GM19025 (cell line): ENCODE data around the gene ARHGAP4.
A peak's percentile ranks its signal among the peaks of the same experiment; 100 is the strongest.

Experiments used
- ATAC-seq: cut with Tn5 transposase; IDR thresholded peaks from one replicate; pipeline ENCODE4 v1.9.1; 2021; ENCODE audit warnings: mild to moderate bottlenecking, low read depth, moderate library complexity; ENCODE audit not compliant: unreplicated experiment

ARHGAP4 gene

DNA sequence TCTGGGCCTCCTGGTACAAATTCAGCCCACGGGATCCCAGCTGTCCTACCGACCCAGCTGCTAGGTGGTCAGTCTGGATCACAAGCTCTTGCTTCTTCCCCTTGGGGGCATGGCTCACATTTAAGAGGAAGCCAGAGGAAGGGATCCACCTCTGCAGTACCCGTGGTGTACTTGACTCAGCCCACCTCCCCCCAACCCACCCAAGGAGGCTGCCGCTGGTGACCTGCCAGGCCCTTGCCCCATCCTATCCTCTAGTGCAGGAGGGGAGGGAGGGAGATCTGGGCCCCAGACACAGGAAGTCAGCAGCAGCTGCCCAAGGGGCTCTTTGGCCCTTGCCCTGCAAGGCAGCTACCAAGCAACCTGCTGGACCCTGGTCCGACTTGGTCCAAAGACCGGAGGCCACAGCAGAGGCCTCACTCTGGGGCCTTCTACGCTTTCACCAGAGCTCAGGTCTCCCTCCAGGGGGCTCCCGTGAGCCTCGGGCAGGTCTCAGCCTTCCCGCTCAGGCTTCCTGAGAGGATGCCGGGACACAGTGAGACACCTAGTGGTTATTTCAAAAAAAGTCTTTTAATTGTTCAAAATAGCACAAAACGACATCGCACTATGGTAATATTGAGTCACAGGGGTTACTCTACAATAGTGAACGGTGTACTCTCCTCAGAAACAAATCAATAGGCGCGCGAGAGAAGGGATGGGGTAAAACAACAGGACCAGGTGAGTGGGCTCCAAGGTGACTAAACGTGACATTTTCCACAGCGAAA, 21.1 kb upstream of the ARHGAP4 start:
- ATAC-seq, result no peak

DNA sequence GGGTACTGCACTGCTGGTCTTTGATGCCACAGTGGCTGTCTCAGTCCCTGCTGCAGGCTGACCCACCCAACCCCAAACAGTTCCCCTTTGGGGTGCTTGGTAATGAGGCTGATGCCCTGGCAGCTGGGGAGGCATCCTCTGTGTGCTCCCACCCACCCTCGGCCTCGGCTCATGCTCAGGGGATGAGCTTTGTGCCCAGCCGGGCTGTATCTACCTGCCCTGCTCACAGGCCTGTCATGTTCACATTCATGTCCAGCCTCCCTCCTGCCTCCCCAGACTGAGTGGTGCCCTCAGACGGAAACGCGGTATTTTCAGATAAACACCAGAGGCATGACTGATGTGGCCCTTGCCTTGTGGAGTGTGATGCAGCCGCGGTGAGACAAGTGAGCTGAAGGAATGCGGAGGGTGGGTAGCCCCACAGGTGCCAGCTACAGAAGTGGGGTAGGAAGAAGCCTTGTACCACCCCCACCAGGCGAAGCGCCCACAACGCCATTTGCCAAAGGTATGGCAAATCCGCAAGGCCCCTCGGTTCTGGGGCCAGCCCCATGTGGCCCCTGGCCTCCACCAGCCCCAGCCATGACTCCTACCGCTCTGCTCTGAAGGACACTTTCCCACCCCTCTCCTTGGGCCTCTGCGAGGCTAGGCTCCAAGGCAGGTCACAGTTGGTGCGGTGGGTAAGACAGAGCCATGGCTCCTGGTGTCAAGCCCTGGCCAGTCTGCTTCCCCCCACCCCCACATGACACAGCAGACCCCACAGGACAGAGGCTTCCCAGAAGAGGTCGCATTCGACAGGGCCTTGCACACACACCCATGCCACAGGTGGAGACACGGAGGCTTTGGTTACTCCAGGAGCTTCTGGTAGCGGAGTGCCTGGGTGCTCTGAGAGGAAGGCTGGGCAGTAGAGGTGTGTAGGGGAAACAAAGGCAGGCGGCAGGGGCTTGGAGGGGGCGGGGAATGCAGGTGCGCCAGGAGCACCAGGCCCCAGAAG, 20.2 kb upstream of the ARHGAP4 start:
- no peak for ATAC-seq

DNA sequence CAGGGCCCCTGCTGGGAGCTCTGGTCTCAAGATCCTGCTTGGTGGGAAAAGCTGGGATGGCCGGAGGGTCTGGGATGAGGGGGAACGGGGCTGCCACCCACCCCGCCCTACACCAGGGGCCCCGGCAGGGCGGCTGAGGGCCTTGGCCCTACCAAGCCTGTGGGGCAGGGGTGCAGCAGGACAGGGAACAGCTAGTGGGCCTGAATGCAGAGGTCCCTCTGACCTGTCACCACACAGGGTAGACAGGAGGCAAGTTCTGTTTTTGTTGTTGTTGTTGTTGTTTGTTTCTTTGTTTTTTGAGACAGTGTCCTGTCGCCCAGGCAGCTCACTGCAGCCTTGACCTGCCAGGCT, 18.7 kb upstream of the ARHGAP4 start:
- no peak for ATAC-seq

DNA sequence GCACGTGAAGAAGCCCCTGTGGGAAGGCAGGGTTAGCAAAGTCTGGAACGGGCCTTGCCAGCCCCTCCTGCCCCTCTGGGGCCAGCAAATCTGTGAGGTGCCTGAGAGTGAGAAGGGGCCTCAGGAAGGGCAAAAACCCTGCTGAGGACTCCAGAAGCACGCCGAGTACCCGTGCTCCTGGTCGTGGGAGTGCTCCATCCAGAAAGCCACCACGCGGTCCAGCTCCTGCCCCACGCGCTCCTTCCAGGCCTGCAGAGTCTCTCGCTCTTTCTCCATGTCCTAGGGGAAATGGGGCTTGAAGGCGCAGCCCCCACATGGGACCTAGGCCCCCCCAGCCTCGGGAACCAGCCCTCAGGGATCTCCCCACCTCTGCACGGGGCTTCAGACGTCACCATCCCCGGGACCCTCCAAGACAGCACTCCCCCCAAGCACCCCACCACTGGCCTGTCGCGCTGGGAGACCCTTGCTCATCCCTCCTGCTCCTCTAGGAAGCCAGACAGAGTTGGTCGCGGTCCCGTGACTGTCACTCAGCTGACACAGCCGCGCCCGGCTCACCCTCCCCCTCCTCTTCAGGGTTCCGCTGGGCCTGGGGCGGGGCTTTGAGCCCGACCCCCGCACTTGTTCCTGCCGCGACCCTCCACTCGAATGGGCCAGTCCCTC, 18.2 kb upstream of the ARHGAP4 start, which contains the start of gene RENBP:
TSS of gene RENBP (minus strand) at position 504 of the 660 bp plus-strand sequence. CDS start at position 471, 33 bp downstream.
- ATAC-seq, result no peak

DNA sequence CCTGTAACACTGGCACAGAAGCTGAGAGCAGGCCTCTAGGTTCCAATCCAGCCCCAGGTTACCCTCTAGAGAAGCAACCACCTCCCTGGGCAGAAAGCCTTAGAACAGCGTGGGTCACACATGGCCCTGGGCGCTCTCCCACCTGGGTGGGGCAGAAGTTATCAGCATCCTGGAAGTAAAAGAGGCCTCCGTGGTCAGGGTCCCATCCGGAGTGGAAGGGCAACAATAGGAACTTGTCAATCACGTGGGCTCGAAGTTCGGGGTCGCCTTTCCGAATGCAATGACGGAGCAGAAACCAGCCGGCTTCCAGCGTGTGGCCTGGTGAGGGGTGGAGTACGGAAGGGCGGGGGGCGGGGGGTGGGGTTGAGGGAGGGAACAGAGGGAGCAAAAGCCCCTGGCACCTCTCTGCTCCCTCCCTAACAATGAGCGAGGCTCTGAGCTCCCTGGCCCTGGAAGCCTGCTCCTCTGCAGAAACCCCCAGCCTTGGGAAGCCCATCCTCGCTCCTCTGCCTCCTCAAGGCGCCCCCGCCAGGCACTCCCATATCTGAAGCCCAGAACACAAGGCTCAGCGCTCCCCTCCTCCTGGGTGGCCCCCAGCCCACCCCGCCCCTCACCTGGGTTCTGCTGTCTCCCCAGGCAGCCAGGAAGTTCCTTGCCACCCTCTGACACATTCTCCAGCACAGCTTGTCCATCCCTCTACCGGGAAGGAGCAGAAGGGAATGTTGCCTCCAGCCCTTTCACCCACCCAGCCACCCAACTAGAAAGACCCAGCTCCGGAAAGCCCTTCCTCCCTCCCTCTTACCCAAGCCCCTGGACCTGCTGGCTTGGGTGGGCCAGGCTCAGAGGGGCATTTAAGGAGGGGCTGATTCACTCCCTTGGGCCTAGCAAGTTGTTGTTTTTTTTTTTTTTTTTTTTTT, 15.5 kb upstream of the ARHGAP4 start:
- ATAC-seq, result no peak

DNA sequence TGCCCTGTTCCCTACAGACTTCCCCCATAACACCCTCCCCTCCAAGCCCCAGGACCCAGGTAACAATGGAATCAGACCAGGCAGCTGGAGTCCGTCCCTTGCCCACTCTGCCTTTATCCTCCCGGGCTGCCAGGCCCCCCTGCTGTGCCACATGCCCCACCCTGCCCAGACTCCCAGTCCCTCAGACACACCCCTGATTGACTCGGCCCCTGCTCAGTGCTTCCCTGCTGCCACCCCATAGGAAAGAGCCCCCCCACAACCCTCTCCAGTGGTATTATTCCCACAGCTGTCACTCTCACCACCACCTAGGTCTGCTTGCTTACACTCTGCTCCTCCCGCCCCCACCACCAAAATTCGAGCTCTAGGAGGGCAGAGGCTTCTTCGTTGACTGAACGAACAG, 13.5 kb upstream of the ARHGAP4 start:
- ATAC-seq, result no peak

DNA sequence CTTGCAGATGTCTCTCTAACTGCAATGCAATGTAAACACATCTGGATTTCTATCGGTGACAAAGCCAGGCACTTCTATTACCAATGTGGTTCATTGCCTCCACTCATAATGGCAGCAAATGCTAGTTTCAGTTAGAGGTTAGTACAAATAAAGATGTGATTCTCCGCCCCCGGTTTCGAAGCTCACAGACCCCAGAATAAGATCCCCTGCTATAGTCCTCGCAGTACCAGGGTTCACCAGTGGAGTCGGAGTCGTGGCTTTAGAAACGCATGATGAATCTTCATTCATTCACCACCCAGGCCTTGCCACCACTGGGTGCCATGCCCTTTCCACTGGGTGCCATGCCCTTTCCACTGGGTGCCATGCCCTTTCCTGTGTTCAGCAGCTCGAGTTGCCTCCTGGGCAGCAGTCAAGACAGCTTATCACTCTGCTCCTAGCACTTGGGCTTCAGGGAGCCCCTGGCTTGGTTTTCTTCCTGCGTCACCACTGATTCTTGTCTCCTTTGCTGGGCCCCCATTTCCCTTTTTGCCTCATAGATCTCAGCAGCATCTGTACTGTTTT, 12.2 kb upstream of the ARHGAP4 start:
- ATAC-seq, result no peak

DNA sequence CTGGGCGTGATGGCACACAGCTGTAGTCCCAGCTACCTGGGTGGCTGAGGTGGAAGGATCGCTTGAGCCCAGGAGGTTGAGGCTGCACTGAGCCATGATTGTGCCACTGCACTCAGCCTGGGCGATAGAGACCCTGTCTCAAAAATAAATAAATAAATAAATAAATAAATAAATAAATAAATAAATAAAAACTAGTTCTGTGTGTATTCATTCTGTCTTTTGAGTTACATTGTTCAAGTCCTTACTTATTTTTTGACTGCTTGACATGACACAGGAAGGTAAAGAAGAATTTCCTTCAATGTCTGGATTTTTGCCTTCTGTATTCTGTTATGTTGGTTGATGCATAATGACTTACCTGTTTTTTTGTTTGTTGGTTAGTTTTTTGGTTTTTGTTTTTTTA, 11.0 kb upstream of the ARHGAP4 start:
- ATAC-seq, result no peak

DNA sequence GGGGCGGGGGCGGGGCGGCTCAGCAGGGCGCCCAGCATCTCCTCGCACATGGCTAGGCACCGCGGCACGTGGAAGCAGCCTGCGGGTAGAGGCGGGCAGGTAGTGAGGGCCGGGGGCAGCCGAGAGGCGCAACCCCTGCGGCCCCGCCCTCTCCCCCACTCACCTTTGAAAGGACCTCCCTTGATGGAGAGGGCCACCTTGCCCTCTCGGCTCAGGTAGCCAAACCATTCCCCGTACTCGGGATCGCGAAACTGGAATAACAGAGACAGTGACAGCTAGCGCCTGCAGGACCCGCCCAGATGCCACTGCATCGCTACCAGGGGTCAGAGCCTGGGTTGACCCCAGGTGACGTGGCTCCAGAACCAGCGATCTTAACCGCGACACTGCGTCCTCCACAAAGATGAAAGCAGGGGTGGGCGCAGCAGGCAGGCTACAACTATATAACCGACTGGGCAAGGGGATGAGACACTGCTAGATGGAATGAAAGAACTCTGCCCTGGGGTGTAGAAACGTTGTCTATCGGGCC, 9.3 kb upstream of the ARHGAP4 start:
- ATAC-seq, result no peak

DNA sequence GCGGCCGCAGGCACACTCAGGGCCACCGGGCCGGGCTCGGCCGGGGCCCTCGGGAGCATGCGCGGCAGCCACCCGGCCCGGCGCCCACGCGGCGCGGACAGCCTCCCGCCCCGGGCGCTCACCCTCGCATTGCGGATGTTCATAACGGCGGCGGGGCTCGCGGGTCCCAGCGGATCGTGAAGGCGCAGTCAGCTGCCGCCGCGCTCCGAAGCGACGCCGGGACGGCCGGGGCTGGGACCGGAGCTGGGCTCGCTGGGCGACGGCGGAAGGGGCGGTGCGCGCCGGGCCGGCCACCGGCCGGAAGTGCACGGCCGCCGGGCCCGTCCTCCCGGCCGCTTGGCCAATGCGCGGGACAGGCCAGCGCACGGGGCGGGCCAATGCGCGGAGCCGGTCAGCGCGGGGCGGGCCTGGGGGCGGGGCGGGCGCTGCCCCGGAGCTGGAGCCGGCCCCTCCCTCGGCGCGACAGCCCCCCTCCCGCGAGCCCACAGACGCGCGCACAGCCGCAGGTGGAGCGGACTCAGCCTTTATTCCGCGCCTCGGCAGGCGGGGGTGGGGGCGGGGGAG, 8.8 kb upstream of the ARHGAP4 start, which contains the start of gene NAA10:
TSS of gene NAA10 (minus strand) at position 276 of the 564 bp plus-strand sequence. CDS start at position 143, 133 bp downstream.
- peak; percentile 94 for ATAC-seq

DNA sequence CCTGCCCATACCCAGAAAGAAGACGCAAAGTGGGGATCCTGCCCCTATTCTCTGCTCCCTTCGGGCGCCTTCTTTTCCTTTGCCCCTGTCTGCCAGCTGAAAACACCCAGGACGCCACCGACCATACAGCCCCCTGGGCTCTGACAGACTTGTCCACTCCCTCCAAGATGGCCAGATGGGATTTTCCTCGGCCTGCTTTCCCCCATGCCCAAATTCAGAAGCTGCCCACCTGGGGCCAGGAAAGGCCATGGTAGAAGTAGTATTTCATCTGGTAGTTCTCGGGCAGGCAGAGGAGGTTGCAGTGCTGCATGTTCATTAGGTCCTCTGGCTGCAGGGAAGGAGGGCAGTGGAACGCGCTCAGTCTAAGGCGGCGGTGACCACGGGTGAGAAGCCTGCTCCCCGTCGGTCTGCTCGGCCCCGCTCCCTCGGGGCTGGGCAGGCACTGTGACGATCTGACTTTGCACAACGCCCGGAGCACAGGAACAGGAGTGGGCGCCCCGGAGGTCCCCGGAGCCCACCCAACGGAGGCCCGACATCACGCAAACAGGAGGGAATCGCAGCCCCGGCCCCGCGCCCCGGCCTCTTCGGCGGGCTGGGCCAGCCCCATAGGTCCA, 8.2 kb upstream of the ARHGAP4 start:
- peak; percentile 3 for ATAC-seq

DNA sequence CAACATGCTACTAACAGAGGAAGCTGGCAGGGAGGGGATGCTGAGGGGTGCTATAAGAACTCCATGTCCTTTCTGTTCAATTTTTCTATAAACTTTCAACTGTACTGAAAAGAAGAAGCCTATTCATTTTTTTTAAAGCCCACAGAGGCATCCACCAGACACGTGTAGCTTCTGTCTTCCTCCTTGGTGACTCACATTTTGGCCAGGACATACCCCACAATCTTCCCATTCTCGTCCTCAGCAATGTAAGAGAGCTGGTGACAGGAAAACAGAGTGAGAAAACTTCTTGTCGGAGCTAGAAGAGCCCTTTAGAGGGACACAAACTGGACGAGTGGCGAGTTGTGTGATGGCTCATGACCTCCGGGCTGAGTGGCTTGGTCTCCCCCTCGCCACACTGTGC, 7.7 kb upstream of the ARHGAP4 start:
- ATAC-seq, result no peak

DNA sequence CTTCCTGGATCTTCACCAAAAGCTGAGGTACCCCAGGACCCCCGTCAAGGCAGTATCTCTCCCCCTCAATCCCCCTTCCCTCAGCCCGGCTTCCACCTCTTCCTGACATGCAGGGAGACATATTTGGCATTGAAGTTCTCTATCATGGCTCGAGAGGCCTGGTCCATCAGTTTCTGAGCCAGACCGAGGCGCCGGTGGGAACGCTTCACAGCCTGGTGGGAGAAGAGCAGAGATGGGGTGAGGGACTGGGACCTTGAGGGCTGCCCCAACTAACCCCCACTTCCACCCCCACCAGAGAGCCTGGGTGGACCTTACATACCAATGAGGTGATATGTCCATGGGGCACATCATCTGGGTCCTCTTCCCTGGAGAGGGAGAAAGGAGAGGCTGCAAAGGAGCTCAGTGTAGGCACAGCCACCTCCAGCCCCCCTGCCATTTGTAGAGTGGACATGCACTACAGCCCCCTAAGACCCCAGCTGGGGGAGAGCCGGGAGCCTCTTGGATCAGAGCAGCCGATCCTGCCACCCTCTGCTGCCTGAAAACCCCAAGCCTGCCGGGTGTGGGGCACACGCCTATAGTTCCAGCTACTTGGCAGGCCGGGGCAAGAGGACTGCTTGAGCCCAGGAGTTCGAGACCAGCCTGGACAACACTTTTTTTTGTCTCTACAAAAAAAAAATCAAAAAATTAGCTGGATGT, 6.3 kb upstream of the ARHGAP4 start:
- ATAC-seq, result no peak

DNA sequence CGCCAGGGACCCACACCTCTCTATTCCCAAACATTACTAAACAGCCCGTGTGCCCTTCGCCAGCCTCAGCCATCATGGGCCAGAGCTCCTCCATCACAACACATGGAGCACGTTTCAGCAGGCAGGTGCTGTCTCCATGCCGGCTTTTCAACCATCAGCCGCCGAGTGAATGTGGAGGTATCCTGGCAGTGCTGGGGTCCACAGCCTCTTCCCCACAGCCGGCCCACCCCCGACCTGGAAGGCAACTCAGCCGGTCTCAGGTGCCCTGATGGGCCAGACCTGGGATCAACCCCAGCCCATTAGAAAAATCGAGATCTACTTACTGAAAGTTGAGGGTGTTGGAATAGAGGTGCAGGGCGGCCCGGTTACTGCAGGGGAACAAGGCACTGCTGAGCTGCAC, 5.7 kb upstream of the ARHGAP4 start:
- ATAC-seq, result no peak

DNA sequence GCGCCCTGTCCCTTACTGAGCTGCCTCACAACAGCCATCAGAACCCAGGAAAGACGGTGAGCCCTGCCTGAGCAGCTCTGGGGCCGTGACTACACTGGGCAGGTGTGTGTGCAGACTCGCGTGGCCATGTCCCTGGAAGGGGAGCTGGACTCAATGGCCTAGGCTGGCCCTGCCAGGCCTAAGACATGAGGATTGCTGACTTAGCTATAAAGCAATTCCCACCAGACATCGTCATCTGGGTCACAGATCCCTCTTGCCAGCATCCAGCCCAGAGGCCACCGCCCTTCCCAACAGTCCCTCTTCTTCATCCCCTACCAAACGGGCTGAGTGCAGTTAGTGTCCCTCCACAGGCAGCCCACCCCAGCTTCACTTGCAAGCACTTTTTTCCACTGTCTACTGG, 5.1 kb upstream of the ARHGAP4 start:
- no peak for ATAC-seq

DNA sequence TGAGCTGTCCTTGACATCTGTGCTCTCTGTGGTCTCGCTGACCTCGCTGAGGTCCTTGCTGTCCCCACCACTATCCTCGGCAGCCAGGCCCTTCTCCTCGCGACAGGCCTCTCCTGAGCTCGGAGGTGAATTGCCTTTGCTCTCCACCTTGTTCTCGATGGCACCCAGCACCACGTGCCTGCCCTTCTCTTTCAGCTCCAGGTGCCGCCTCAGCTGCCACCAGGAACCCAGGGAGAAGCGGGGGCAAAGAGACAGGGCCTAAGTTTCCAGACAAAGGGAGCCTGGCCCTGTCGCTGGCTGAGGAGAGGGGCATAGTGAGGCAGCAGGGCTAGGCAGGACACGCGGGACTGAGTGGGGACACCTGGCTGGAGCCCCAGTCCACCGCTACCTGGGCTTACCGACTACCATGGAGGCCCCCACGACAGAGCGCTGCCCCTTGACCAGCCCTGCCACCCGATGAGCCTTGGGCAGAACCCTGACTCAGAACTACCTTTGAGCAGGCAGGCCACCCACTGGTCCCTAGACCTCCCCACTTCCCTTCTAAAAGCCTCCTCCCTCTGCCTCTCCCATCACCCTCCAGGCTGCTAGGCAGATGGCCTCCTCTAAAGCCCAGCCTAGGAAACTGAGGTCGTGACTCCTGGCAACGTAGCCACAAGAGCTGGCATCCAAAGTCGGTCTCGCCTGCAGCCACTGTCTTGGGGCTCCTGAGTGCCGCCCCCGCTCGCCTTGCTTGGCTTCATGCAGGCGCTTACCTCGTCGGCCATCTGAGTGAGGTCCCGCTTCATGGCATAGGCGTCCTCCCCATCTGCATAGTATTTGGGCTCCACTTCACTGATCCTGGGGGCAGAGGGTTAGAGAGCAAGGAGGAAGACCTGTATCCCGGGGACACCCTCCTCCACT, 4.2 kb upstream of the ARHGAP4 start:
- ATAC-seq, result no peak

DNA sequence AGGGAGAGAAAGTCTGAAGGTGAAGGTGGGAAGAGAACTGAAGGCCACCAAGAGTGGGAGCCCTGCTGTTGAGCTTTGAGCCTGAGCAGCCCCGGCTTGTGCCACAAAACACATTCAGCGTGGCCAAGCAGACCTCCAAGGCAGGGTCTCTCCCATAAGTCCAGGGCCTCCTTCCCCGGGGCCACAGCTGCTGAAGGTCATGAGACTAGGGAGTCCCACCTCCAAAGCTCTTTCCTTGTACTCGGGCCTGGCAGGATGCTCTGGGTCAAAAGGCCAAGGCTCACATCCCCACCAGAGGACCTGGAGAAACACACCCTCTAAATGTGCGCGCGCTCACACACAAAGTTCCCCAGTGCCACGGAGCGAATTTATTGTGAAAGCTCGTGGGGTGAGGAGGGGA, 3.5 kb upstream of the ARHGAP4 start:
- no peak for ATAC-seq
